BE2C (cell line): ENCODE results near the gene EXTL2.
"Not testable (repeated sequence)": the region's sequence is repeated elsewhere in the genome, so short reads cannot be mapped to it uniquely, and the experiment has no call there.

Experiments used
- DNase-seq: peaks from one replicate; pipeline ENCODE4 v3.0.0-alpha.2; 2020
- H3K27me3 ChIP-seq: fragments of 250-450 bp; sonication (Bioruptor Pico); 2 replicates; pipeline ENCODE4 v1.5.1; 2020; ENCODE audit warnings: mild to moderate bottlenecking
- H3K36me3 ChIP-seq: fragments of 250-450 bp; sonication (Bioruptor Pico); 2 replicates; pipeline ENCODE4 v1.5.1; 2020; ENCODE audit warnings: mild to moderate bottlenecking
- H3K4me1 ChIP-seq: fragments of 250-450 bp; sonication (Bioruptor Pico); 2 replicates; pipeline ENCODE4 v1.5.1; 2020
- H3K4me3 ChIP-seq: 2 replicates; pipeline ENCODE4 v1.5.1; 2011; ENCODE audit warnings: low read depth, low read length
- H3K9me3 ChIP-seq: fragments of 250-450 bp; sonication (Bioruptor Pico); 2 replicates; pipeline ENCODE4 v1.5.1; 2020
- CTCF ChIP-seq: IDR thresholded peaks from 2 replicates; pipeline ENCODE4 v1.5.1; 2012; ENCODE audit warnings: mild to moderate bottlenecking, low read depth, low read length

The EXTL2 gene

GRCh38 chr1:100895540-100896480 lies 1.2 kb upstream of the EXTL2 start, which contains the start of gene SLC30A7:
TSS of gene SLC30A7 (plus strand) at chr1:100896090. CDS start at chr1:100896263, 173 bp downstream.
- Histone ChIP-seq H3K36me3 (peaks cover 11% of the 10 kb centered on the region), H3K27me3 (no peaks in the 10 kb centered on the region), H3K9me3 (no peaks in the 10 kb centered on the region), H3K4me3 (peak within 1 kb of the TSS; percentile 98), H3K4me1 (no peaks in the 10 kb centered on the region)
- peak; percentile 97 for DNase-seq
- TF ChIP-seq CTCF: no peak

- peak overlapping the region; percentile 98 for H3K4me3 ChIP-seq
- TF ChIP-seq CTCF: no peak
- no peaks in the 10 kb centered on the region for H3K27me3 ChIP-seq
- peaks cover 4% of the 10 kb centered on the region; the same call in 1 of the 2 replicates for H3K36me3 ChIP-seq
- H3K9me3 ChIP-seq: no peaks in the 10 kb centered on the region; the same call in none of the 2 replicates
- no peak for DNase-seq
- H3K4me1 ChIP-seq: no peaks in the 10 kb centered on the region
These were observed 924 bp downstream of the EXTL2 start for GRCh38 chr1:100893718-100894117.

- no peaks in the 10 kb centered on the region; the same call in none of the 2 replicates for H3K9me3 ChIP-seq
- H3K36me3 ChIP-seq: 0 out of 2 replicates have a peak, but pooled peaks cover 4% of the 10 kb centered on the region
- no peaks in the 10 kb centered on the region for H3K4me1 ChIP-seq
- no peaks in the 10 kb centered on the region for H3K27me3 ChIP-seq
- no peak overlapping the region for H3K4me3 ChIP-seq
- no peak for DNase-seq
- TF ChIP-seq CTCF: no peak
These were observed 2.1 kb downstream of the EXTL2 start for GRCh38 chr1:100892554-100892953.

- H3K4me1 ChIP-seq: no peaks in the 10 kb centered on the region
- DNase-seq: no peak
- no peak overlapping the region for H3K4me3 ChIP-seq
- no peak for TF ChIP-seq CTCF
- no peaks in the 10 kb centered on the region for H3K27me3 ChIP-seq
- H3K9me3 ChIP-seq: no peaks in the 10 kb centered on the region; the same call in none of the 2 replicates
- H3K36me3 ChIP-seq: 0 out of 2 replicates have a peak, but pooled peaks cover 4% of the 10 kb centered on the region
These were observed 3.3 kb downstream of the EXTL2 start for GRCh38 chr1:100891380-100891779.

- H3K9me3 ChIP-seq, H3K4me1 ChIP-seq, H3K36me3 ChIP-seq, H3K27me3 ChIP-seq, H3K4me3 ChIP-seq, DNase-seq: not testable (repeated sequence)
These were observed 4.7 kb downstream of the EXTL2 start for GRCh38 chr1:100889869-100890482.

GRCh38 chr1:100889007-100889406 lies 5.6 kb downstream of the EXTL2 start:
- H3K36me3 ChIP-seq, H3K4me1 ChIP-seq, DNase-seq, H3K27me3 ChIP-seq, H3K4me3 ChIP-seq, H3K9me3 ChIP-seq: not testable (repeated sequence)

GRCh38 chr1:100883963-100884362 lies 10.7 kb downstream of the EXTL2 start:
- no peak for TF ChIP-seq CTCF
- no peak overlapping the region for H3K4me3 ChIP-seq
- H3K4me1 ChIP-seq: no peaks in the 10 kb centered on the region
- H3K9me3 ChIP-seq: no peaks in the 10 kb centered on the region
- no peaks in the 10 kb centered on the region for H3K27me3 ChIP-seq
- 0 out of 2 replicates have a peak, but pooled peaks cover under 1% of the 10 kb centered on the region for H3K36me3 ChIP-seq
- DNase-seq: no peak
